HG03521 (cell line): ENCODE data around the gene SDCCAG8.

Experiments used
- ATAC-seq: cut with Tn5 transposase; IDR thresholded peaks from one replicate; pipeline ENCODE4 v1.9.1; 2021; ENCODE audit warnings: mild to moderate bottlenecking, moderate library complexity; ENCODE audit not compliant: unreplicated experiment

The SDCCAG8 gene

GRCh38 chr1:243496806-243497205 is 241.0 kb downstream of the SDCCAG8 start:
- ATAC-seq: no peak

- no peak for ATAC-seq
Measured at GRCh38 chr1:243497939-243498681, 242.3 kb downstream of the SDCCAG8 start.

DNA sequence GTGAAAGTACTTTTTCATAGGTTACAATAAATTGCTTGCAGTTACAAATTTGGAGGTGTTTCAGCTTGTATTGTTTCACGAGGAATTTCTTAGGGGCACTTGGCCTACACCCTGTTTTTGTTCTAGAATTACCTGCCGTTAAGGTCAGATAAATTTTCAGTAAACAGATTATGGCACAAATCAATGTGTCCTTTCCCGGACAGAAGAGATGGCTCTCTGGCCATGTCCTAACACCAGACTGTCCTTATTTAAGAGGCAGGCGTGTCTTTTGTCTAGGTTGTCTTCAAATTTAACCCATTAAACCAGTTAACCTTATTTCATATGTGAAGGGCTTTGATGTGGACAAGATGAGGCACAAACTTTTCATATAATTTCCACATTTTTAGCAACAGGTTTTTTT is 243.4 kb downstream of the SDCCAG8 start:
- no peak for ATAC-seq

DNA sequence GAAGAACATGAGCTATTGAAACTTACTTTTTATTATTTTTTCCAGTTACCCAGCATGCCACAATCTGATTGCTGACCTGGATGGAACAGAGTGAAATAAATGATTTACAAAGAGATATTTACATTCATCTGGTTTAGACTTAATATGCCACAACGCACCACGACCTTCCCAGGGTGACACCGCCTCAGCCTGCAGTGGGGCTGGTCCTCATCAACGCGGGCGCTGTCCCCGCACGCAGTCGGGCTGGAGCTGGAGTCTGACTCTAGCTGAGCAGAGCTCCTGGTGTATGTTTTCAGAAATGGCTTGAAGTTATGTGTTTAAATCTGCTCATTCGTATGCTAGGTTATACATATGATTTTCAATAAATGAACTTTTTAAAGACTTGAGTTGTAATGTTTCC is 243.9 kb downstream of the SDCCAG8 start:
- no peak for ATAC-seq

DNA sequence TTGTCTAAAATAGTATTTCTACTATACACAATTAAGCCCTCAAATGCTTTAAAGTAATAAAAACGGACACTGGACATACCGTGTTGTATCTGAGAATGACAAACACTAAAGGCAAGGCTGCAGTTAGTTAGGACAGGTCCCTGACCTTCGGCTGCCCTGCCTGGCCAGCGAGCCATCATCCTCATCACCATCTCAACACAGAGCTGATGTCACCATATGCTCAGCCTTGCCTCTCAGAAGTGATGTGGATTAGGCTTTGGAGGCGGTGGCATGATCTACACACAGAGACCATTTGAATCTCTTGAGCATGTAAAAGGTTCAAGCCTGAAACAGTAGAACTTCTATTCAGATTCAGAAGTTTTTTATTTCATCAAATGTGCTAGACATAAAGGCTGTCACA is 244.7 kb downstream of the SDCCAG8 start:
- no peak for ATAC-seq

- no peak for ATAC-seq
Measured at GRCh38 chr1:243501002-243501401, 245.2 kb downstream of the SDCCAG8 start.

DNA sequence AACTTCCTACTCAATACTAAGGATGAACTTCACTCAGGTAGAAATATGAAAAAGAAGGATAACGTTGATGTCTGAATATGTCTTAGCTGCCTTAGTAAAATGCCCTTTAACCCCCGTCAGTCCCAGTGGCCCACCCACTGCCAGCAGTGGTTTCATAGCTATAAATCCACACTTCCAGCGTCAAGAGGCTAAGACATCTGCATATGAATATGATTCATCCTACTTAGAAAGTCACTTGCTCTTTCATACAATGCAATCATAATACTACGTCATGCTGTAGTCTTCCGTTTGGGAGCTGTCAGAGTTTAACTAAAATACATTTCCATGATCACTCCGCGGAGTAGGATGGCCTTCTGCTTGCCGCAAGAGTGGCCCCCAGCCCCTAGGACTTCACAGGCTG is 247.3 kb downstream of the SDCCAG8 start:
- ATAC-seq: no peak

- ATAC-seq: no peak
Measured at GRCh38 chr1:243505986-243506689, 250.3 kb downstream of the SDCCAG8 start.

- no peak for ATAC-seq
Measured at GRCh38 chr1:243507001-243507671, 251.3 kb downstream of the SDCCAG8 start.

GRCh38 chr1:243507672-243508302 is 251.9 kb downstream of the SDCCAG8 start:
- ATAC-seq: no peak

- no peak for ATAC-seq
Measured at GRCh38 chr1:243508303-243508713, 252.5 kb downstream of the SDCCAG8 start.

- ATAC-seq: no peak
Measured at GRCh38 chr1:243508943-243509342, 253.1 kb downstream of the SDCCAG8 start.

DNA sequence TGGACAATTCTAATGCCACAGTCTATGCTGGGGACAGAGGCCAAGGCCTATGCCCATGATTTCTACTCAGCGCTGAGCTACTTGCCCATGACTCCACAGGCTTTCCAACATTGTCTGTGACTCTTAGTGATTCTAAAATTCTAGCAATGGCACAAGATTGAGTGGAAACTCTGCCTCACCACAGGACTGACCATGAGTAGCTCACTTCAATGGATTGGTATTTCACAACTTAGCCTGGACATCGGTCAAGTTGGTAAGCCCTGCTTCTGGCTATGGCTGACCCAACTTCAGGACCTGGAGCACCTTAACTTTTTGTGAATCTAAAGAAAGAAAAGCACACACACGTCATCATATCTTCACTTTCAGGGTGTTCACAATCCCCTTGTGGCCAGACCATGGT is 255.1 kb downstream of the SDCCAG8 start:
- ATAC-seq: no peak

DNA sequence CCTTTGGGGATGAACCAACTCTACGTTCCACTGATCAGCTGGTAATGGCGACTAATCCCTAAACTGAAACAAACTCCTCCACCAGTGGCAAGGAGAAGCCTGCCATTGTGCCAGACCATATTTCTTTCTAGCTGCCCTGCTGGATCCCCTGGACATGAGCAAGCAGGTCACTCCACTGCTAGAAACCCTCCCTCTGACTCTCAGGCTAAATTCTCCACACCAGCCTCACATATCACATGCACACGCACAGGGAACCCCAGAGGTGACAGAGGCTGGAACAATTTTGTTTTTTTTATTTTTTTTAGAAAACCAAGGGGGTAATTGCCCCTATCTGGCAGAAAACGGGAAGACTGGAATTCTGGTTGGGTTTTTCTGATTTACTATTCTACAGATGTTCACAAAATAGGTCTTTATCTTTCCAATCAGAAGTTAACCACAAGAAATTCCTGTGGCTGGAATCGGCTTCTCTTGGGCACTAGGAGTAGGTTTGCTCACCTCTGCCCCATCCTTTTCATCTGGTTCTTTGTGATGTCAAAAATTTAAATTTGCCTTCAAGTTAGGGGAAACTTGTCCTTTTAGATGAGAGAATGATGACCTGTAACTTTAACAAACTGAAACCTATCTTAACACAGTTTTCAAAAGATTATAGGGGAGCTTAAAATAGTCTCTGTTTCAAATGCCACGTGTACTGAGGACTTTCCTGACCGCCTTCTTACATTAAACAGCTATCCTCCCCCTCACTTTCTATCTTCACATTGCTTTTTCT is 258.1 kb downstream of the SDCCAG8 start:
- no peak for ATAC-seq

DNA sequence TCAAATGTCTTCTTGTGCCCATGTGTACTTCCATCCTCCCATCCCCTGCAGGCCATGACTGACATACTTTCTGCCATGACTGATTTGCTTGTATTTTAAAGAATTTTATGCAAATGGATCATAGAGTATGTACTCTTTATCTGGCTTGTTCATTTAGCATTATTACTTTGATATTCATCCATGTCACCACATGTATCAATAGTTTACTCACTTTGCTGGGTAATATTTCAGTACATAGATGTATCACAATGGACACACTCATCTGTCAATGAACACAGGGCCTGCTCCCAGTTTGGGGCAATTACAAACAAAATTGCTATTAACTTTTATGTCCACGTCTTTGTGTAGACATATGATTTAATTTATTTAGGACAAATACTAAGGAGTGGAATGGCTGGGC is 259.1 kb downstream of the SDCCAG8 start:
- ATAC-seq: no peak

DNA sequence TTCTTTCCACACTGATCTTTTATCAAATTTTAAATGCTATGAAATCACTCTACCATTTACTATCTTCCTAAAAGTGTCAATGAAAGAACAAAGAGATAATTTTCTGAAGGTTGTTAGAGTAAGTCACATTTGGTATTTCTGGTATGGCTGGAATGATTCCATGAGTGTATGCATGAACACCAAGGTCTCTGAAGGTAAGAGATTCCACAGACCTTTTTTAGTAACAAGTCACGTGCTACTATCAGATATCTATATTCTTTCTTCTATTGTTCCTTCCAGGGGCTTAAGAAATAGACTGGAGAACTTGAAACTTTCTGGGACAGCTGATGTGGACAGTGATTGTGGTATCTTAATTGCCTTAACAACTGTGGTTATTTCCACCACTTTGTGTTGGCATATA is 265.0 kb downstream of the SDCCAG8 start:
- ATAC-seq: no peak

DNA sequence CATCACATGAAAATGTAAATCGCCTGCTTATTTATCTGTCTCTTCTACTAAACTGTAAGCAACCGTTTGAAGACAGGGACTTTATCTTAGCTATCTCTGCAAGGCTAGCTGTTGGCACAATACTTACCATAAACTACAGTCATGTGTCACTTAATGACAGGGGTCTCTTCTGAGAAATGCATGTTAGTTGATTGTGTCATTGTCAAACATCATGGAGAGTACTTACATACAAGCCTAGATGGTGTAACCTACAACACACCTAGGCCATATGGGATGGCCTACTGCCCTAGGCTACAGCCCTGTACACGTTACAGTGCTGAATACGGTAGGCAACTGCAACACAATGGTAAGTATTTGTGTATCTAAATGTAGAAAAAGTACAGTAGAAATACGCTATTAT is 267.9 kb downstream of the SDCCAG8 start:
- no peak for ATAC-seq

DNA sequence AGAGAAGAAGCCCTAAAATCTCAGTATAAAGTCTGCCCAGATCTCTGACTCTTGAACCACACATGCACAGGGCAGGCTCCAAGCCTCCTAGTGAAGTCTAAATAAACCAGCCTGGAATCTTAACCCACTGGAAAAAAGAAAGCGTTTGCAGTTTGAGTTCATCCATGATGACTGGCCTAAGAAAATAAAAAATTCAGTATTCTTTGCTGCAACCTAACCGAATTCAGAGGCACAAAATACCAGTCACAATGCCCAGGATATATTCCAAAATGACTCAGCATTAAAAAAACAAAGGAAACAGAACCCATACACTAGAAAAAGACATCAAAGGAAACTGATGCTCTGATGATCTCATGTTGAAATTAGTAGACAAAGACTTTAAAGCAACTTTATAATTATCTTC is 269.2 kb downstream of the SDCCAG8 start:
- no peak for ATAC-seq

DNA sequence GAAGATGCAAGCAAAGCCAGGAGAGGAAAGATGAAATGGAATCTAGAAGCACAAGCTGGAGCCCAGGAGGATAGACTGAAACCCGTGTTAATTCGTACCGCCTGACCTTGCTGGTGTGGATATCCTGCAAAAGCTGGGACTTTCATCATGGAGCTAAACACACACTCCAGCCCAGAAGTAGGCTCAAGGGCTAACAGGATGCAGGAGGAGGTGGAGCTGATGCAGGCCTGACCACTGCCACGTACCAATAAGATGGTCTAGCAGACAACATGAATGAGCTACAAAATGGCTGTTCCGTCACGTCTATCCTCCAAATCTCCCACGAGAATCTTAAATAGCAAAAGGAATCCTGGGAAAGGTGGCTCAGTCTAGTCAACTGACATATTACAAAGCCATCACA is 270.3 kb downstream of the SDCCAG8 start:
- ATAC-seq: no peak

GRCh38 chr1:243528459-243529121 is 272.7 kb downstream of the SDCCAG8 start:
- ATAC-seq: no peak
